ENCODE data around the gene FBXO31. TPM values are rescaled to one million over a fixed set of nuclear protein-coding genes. Genes with fewer than 3 reads are reported as not detected.

Gene FBXO31
- total and polyA plus RNA-seq, 2 of the 8 experiments (the other 6 are each of a cell fraction or from before 2014, with no cell fraction given), result 8.3 to 21.6 TPM

GRCh38 chr16:87412371-87412995, 28.9 kb upstream of the FBXO31 start:
- Histone ChIP-seq H3K14ac (ENCODE audit: insufficient read length) (no peak overlapping the region), H3K9me3 (ENCODE audit: insufficient read depth in 2 of 2, low read depth in 1 of 2, low read length in 1 of 2) (no peaks in the 10 kb centered on the region), H2BK20ac (ENCODE audit: low read length) (no peak overlapping the region), H2AK5ac (ENCODE audit: low read depth, low read length) (no peak overlapping the region), H3K4me3 (ENCODE audit: extremely low read depth in 1 of 4, insufficient read depth in 2 of 4, low read depth in 3 of 4, low read length in 4 of 4) (no peak overlapping the region), H3K27ac (ENCODE audit: low read depth, low read length) (no peak overlapping the region), H3K18ac (ENCODE audit: extremely low read depth, low read length) (no peak overlapping the region), H2BK15ac (ENCODE audit: low read length) (no peak overlapping the region), H3K4me2 (ENCODE audit: insufficient read depth in 1 of 2, low read depth in 2 of 2, low read length in 2 of 2) (no peak overlapping the region), H3K36me3 (ENCODE audit: control insufficient read depth in 2 of 4, insufficient read depth in 4 of 4, low read length in 3 of 4) (peaks cover 5 to 51% (median 35%) of the 10 kb centered on the region in 4 experiments), H2BK5ac (ENCODE audit: low read depth, low read length) (no peak overlapping the region), H3K4me1 (replicated peaks in 1 of 4; ENCODE audit: control insufficient read depth in 3 of 4, insufficient read depth in 4 of 4, low read length in 3 of 4) (no peaks in the 10 kb centered on the region), H3K23me2 (ENCODE audit: low read depth, low read length) (no peaks in the 10 kb centered on the region), H3K56ac (replicated peaks; ENCODE audit: insufficient read length, low read depth, low read length) (no peak overlapping the region), H4K91ac (replicated peaks; ENCODE audit: insufficient read length, low read length) (no peak overlapping the region), H2AFZ (ENCODE audit: low read length) (no peak overlapping the region), H2BK120ac (replicated peaks; ENCODE audit: low read depth, low read length) (no peak overlapping the region), H2BK12ac (ENCODE audit: low read depth, low read length) (no peak overlapping the region), H3K23ac (ENCODE audit: insufficient read length) (no peak overlapping the region), H3K27me3 (replicated peaks in 1 of 4; ENCODE audit: control insufficient read depth in 3 of 4, extremely low read depth in 1 of 4, insufficient read depth in 3 of 4, low read length in 3 of 4) (no peaks in the 10 kb centered on the region), H3K9ac (replicated peaks in 1 of 4; ENCODE audit: extremely low read depth in 1 of 4, low read depth in 3 of 4, low read length in 3 of 4) (no peak overlapping the region), H3K4ac (replicated peaks; ENCODE audit: insufficient read length, low read depth, low read length) (no peak overlapping the region), H4K20me1 (replicated peaks in 1 of 2; ENCODE audit: control insufficient read depth in 1 of 2, insufficient read depth in 2 of 2, low read length in 2 of 2) (peaks cover 0 to 5% of the 10 kb centered on the region in 2 experiments), H4K8ac (ENCODE audit: extremely low read depth, insufficient read depth, low read length) (no peak overlapping the region), H3K79me2 (ENCODE audit: control insufficient read depth in 1 of 2, insufficient read depth in 2 of 2, low read length in 2 of 2) (no peaks in the 10 kb centered on the region), H4K5ac (ENCODE audit: insufficient read length, low read depth, low read length) (no peak overlapping the region), H3K79me1 (ENCODE audit: low read depth, low read length) (no peaks in the 10 kb centered on the region; the same call in 1 of the 2 replicates)
- CTCF ChIA-PET (ENCODE audit: partially characterized antibody), result interaction anchor here (0.6 to 2.6 kb wide), 9 partner anchors 10 to 239 kb away, joined by 3 to 11 read pairs (median 3); no protein-coding TSS in a partner anchor
- FAIRE-seq, result no peak
- DNase-seq (ENCODE audit: low read depth in 1 of 2, low spot score in 2 of 2), result no peak
- TF ChIP-seq RAD21 (IDR thresholded peaks at IDR 0.05 in 1 of 2, conservative IDR thresholded peaks at IDR 0.05 in 1 of 2; ENCODE audit: low read depth in 2 of 2, low read length in 2 of 2) (no peak), SUZ12 (IDR thresholded peaks at IDR 0.05; ENCODE audit: low read length) (no peak), RXRA (IDR thresholded peaks at IDR 0.05; ENCODE audit: insufficient read depth, low read depth, low read length) (no peak), JUN (IDR thresholded peaks at IDR 0.05; ENCODE audit: low read depth, low read length) (no peak), POLR2AphosphoS5 (IDR thresholded peaks at IDR 0.05; ENCODE audit: low read depth, low read length) (no peak), TBP (IDR thresholded peaks at IDR 0.05; ENCODE audit: low read depth, low read length) (no peak), KDM4A (IDR thresholded peaks at IDR 0.05; ENCODE audit: low read depth, low read length, severe bottlenecking) (no peak)
- POLR2A ChIA-PET (ENCODE audit: partially characterized antibody), result interaction anchor here (1.2 to 1.3 kb wide), 2 partner anchors 16 to 158 kb away, joined by 3 to 4 read pairs; no protein-coding TSS in a partner anchor
- 92% methylated on average over 31 of the region's 31 CpGs; no CpG with 5 or more reads in 1 of the 2 experiments for WGBS, 2 experiments (ENCODE audit: extremely low coverage in 1 of 2, insufficient coverage in 1 of 2, insufficient read length in 1 of 2, insufficient replicate concordance in 2 of 2, low coverage in 1 of 2, low lambda C conversion rate in 2 of 2, missing lambda C conversion rate in 1 of 2)

Data from H1 (cell line).